IPS DF 19.7 (cell line): ENCODE measurements around the gene DEFB127.
A peak's percentile ranks its signal among the peaks of the same experiment; 100 is the strongest.
"Not testable (repeated sequence)": the region's sequence is repeated elsewhere in the genome, so short reads cannot be mapped to it uniquely, and the experiment has no call there.

Source experiments
- DNase-seq: peaks from one replicate; pipeline ENCODE4 v3.0.0-alpha.2; 2013; ENCODE audit warnings: low read depth, low spot score

The DEFB127 gene, protein sequence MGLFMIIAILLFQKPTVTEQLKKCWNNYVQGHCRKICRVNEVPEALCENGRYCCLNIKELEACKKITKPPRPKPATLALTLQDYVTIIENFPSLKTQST

GRCh38 chr20:157154-157553, at the start of gene DEFB127:
TSS of gene DEFB127 (plus strand) at chr20:157454. CDS start at chr20:157545, 91 bp downstream.
- no peak for DNase-seq

GRCh38 chr20:112396-112795, 44.9 kb upstream of the DEFB127 start:
- DNase-seq = no peak

- DNase-seq = no peak
Observed at GRCh38 chr20:117518-117917, 39.7 kb upstream of the DEFB127 start.

DNA sequence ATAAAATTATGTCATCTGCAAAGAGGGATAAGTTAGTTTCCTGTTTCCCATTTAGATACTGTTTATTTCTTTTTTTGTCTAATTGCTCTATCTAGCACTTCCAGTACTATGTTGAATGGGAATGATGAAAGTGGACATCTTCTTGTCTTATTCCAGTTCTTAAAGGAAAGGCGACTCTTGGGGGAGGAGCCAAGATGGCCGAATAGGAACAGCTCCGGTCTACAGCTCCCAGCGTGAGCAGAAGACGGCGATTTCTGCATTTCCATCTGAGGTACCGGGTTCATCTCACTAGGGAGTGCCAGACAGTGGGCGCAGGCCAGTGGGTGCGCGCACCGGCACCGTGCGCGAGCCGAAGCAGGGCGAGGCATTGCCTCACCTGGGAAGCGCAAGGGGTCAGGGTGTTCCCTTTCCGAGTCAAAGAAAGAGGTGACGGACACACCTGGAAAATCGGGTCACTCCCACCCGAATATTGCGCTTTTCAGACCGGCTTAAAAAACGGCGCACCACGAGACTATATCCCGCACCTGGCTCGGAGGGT, 27.4 kb upstream of the DEFB127 start:
- DNase-seq = not testable (repeated sequence)

DNA sequence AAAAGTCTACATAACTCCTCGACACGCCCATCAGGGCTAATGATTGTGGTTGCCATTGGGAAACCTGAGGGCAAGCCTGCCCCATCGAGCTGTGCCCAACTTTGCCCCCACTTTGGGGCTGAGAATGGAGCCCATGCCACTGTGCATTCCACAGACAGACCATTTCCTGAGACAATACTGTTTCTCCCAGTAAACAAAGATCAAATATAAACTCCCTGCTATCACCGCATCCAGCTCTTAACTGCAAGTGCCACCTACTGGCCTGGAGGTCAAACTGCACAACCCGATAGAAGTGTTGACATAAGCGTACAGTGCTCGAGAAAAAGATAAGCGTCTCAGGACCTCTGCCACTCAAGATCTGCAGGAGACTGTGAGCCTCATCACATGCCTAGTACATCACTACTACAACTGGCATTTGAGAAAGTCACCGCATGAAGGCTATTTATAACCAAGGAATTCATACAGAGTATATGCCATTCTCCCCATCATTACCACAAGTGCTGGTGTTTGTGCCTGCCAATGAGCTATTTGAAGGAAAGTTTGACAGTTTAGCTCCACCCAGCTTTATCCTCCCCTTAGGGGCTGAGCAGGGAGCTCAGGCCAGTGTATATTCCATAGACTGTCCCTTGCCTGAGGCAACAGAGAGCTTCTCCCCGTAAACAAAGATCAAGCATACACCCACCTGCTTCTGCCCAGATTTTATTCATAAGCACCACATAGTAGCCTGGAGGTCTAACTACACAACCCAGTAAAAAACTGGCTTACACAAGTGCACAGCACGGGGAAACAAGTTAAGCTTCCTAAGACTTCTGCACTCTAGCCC, 19.4 kb upstream of the DEFB127 start:
- peak; percentile 23 for DNase-seq

GRCh38 chr20:142290-142689, 15.0 kb upstream of the DEFB127 start, which contains the start of gene DEFB126:
TSS of gene DEFB126 (plus strand) at chr20:142590. CDS start at chr20:142629, 39 bp downstream.
- DNase-seq = no peak

- no peak for DNase-seq
Observed at GRCh38 chr20:145877-146276, 11.4 kb upstream of the DEFB127 start.

DNA sequence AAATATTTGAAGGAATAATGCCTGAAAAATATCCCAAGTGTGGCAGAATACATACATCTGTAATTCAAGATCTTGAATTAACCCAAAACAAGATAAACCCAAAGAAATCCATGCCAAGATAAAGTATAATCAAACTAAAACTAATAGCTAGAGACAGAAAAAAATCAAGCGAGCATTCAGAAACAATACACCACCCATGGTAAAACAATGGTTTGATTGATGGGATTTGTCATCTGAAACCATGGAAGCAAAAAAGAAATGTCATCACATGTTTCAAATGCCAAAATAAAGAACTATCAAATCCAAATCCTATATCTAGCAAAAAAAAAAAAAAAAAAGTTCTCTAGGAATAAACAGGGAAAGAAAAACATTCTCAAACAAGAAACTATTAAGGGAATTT, 5.1 kb upstream of the DEFB127 start:
- DNase-seq = no peak

DNA sequence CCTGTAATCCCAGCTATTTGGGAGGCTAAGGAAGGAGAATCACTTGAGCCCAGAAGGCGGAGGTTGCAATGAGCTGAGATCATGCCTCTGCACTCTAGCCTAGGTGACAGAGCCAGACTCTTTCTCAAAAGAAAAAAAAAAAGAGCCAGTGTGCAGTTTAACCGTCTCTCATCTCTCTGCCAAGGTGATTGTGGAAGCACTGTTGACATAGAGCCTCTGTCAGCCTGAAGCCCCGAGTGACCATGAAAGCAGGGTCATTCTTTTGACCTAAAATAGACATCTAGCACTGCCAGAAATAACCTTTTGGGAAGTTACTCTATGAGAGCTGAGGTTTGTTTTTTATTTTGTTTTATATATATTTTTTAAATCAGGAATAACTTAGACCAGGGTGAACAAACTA, 7.4 kb downstream of the DEFB127 start:
- no peak for DNase-seq

DNA sequence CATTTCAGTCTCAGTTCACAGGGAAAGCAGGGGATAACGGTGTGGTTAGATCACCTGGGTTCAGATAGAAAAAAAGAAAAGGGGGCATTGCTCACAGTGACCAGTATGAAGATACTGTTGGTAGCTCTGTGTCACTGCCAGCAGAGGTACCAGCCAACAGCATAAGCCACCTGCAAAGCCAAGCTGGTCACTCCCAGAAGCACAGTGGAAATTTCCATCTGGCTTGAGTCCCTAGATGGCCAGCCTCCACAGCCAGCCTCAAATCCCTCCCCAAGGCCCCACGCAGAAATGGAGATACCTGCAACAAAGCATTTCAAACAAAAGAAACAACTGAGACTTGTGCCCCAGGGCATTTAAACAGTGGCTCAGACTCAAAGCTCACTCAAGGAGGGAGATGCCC, 11.6 kb downstream of the DEFB127 start:
- no peak for DNase-seq

GRCh38 chr20:184288-184687, 27.0 kb downstream of the DEFB127 start:
- DNase-seq = no peak

DNA sequence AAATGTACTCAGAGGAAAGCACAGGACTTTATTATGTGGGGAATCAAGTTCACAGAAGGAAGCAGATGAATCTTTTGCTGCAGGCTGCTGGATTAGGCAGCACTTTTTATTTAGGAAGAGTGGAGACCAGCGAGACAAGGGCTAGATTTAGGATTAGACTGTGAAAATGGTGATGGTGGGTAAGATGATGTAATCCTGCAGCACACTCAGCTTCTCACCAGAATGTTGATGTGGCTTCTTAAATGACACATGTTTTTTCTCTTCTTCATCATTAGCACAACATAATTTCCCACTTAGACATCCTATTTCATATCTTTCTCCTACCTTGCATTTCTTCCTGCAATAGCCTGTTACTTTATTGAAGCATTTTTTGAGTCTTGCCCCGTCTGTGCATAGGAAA, 30.5 kb downstream of the DEFB127 start:
- DNase-seq = no peak

GRCh38 chr20:189611-190010, 32.4 kb downstream of the DEFB127 start, which contains the start of gene DEFB128:
TSS of gene DEFB128 (minus strand) at chr20:189711. CDS start at chr20:189623, 88 bp downstream.
- DNase-seq = no peak

GRCh38 chr20:198225-198624, 41.0 kb downstream of the DEFB127 start:
- no peak for DNase-seq

DNA sequence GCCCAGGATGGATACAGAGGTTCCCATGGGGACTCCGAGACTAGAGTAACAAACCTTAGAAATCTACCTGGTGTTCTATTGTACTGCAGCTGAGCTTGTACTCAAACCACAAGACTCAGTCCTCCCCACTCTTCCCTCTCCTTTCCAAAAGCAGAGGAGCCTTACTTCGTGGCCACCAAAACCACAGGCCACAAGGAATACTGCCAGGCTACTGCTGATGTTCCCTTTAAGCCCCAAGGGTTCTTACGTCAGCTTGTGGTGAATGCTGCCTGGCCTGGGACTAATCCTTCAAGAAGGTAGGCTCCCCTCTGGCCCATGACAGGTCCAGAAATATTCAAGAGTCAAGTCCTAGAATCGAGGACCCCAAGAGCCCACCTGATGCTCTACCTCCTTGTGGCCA, 42.7 kb downstream of the DEFB127 start:
- DNase-seq = no peak

DNA sequence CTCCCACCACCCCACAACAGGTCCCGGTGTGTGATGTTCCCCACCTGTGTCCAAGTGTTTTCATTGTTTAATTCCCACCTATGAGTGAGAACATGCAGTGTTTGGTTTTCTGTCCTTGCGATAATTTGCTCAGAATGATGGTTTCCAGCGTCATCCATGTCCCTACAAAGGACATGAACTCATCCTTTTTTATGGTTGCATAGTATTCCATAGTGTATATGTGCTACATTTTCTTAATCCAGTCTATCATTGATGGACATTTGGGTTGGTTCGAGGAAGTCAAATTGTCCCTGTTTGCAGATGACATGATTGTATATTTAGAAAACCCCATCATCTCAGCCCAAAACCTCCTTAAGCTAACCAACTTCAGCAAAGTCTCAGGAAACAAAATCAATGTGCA, 46.4 kb downstream of the DEFB127 start:
- DNase-seq = not testable (repeated sequence)
